ENCODE data around the gene ZNF70. TPM values are rescaled to one million over a fixed set of nuclear protein-coding genes. Genes with fewer than 3 reads are reported as not detected.

The ZNF70 gene
- total and polyA plus RNA-seq, 2 of the 13 experiments (the other 11 are each of a cell fraction or from before 2014, with no cell fraction given): 0.62 to 3.6 TPM

GRCh38 chr22:23764899-23765881 is 14.3 kb upstream of the ZNF70 start (continued):
- peak; percentile 71 for TF ChIP-seq THAP11 (CRISPR knock-in tag; IDR thresholded peaks at IDR 0.05)
- TF ChIP-seq, protein P1, sequence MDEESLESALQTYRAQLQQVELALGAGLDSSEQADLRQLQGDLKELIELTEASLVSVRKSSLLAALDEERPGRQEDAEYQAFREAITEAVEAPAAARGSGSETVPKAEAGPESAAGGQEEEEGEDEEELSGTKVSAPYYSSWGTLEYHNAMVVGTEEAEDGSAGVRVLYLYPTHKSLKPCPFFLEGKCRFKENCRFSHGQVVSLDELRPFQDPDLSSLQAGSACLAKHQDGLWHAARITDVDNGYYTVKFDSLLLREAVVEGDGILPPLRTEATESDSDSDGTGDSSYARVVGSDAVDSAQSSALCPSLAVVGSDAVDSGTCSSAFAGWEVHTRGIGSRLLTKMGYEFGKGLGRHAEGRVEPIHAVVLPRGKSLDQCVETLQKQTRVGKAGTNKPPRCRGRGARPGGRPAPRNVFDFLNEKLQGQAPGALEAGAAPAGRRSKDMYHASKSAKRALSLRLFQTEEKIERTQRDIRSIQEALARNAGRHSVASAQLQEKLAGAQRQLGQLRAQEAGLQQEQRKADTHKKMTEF (CRISPR knock-in tag; IDR thresholded peaks at IDR 0.05): peak; percentile 18; the same call in 1 of the 2 replicates
- TF ChIP-seq CBX5 (CRISPR knock-in tag; IDR thresholded peaks at IDR 0.05; ENCODE audit: borderline replicate concordance): peak; percentile 50; the same call in 1 of the 2 replicates
- peak; percentile 31; the same call in 1 of the 2 replicates for TF ChIP-seq TBX2 (CRISPR knock-in tag; IDR thresholded peaks at IDR 0.05; ENCODE audit: borderline replicate concordance)
- no peak for TF ChIP-seq GMEB2 (CRISPR knock-in tag; IDR thresholded peaks at IDR 0.05; ENCODE audit: low read depth)
- TF ChIP-seq ZNF256 (CRISPR knock-in tag; conservative IDR thresholded peaks at IDR 0.05): no peak
- peak in 1 of 2 experiments; percentile 66; a peak in 1 of 4 replicates for TF ChIP-seq EP300 (IDR thresholded peaks at IDR 0.05; ENCODE audit: low read depth in 2 of 2, low read length in 2 of 2)
- peak; percentile 78 for TF ChIP-seq EP300 (CRISPR knock-in tag; IDR thresholded peaks at IDR 0.05; ENCODE audit: borderline replicate concordance)
- 0 out of 2 replicates have a peak, but pooled peaks have one; percentile 29 for TF ChIP-seq KDM6A (CRISPR knock-in tag; IDR thresholded peaks at IDR 0.05; ENCODE audit: low read depth)
- TF ChIP-seq SAP130 (CRISPR knock-in tag; IDR thresholded peaks at IDR 0.05; ENCODE audit: low read depth): peak; percentile 29; the same call in 1 of the 2 replicates
